Measurements from ENCODE around the gene KEAP1.

Gene KEAP1

GRCh38 chr19:10517760-10518443 lies 14.7 kb upstream of the KEAP1 start:
- H3K9me3 ChIP-seq = no peaks in the 10 kb centered on the region
- H3K36me3 ChIP-seq (replicated peaks) = no peaks in the 10 kb centered on the region
- peaks cover 5% of the 10 kb centered on the region for H3K4me1 ChIP-seq
- in situ Hi-C loops (cut with MboI; ENCODE audit: low sequenced_read_pairs) = no loop called here
- peak overlapping the region; percentile 54 for H3K4me3 ChIP-seq
- H3K27me3 ChIP-seq (ENCODE audit: low read depth) = no peaks in the 10 kb centered on the region; the same call in 1 of the 2 replicates
- peak; percentile 59 to 81 for DNase-seq (ENCODE audit: low spot score in 2 of 2)

GRCh38 chr19:10517361-10517759 lies 14.2 kb upstream of the KEAP1 start, which contains the start of gene S1PR5:
S1PR5 (minus strand) TSS chr19:10517447; CDS start chr19:10515011, 2,436 bp downstream.
- H3K4me1 ChIP-seq = peaks cover 5% of the 10 kb centered on the region
- H3K27me3 ChIP-seq (ENCODE audit: low read depth) = no peaks in the 10 kb centered on the region; the same call in 1 of the 2 replicates
- no peaks in the 10 kb centered on the region for H3K36me3 ChIP-seq (replicated peaks)
- in situ Hi-C loops (cut with MboI; ENCODE audit: low sequenced_read_pairs) = no loop called here
- no peaks in the 10 kb centered on the region for H3K9me3 ChIP-seq
- peak within 1 kb of the TSS; percentile 54 for H3K4me3 ChIP-seq
- peak in 1 of 2 experiments; percentile 77 for DNase-seq (ENCODE audit: low spot score in 2 of 2)

- Histone ChIP-seq H3K4me1 (peaks cover 5% of the 10 kb centered on the region), H3K36me3 (replicated peaks) (no peaks in the 10 kb centered on the region), H3K4me3 (peak overlapping the region; percentile 54), H3K9me3 (no peaks in the 10 kb centered on the region), H3K27me3 (ENCODE audit: low read depth) (no peaks in the 10 kb centered on the region; the same call in 1 of the 2 replicates)
- DNase-seq (ENCODE audit: low spot score in 2 of 2) = peak in 1 of 2 experiments; percentile 29
- in situ Hi-C loops (cut with MboI; ENCODE audit: low sequenced_read_pairs) = no loop called here
These were observed 13.6 kb upstream of the KEAP1 start for GRCh38 chr19:10516671-10517286.

GRCh38 chr19:10516064-10516385 lies 12.9 kb upstream of the KEAP1 start:
- in situ Hi-C loops (cut with MboI; ENCODE audit: low sequenced_read_pairs) = no loop called here
- Histone ChIP-seq H3K4me3 (no peak overlapping the region), H3K27me3 (ENCODE audit: low read depth) (no peaks in the 10 kb centered on the region; the same call in 1 of the 2 replicates), H3K4me1 (peaks cover 5% of the 10 kb centered on the region), H3K9me3 (no peaks in the 10 kb centered on the region), H3K36me3 (replicated peaks) (no peaks in the 10 kb centered on the region)
- no peak for DNase-seq (ENCODE audit: low spot score in 2 of 2)

- no peaks in the 10 kb centered on the region for H3K36me3 ChIP-seq (replicated peaks)
- DNase-seq (ENCODE audit: low spot score in 2 of 2) = no peak
- no peak overlapping the region for H3K4me3 ChIP-seq
- no peaks in the 10 kb centered on the region; the same call in 1 of the 2 replicates for H3K27me3 ChIP-seq (ENCODE audit: low read depth)
- peaks cover 9% of the 10 kb centered on the region for H3K4me1 ChIP-seq
- in situ Hi-C loops (cut with MboI; ENCODE audit: low sequenced_read_pairs) = no loop called here
- no peaks in the 10 kb centered on the region for H3K9me3 ChIP-seq
These were observed 11.3 kb upstream of the KEAP1 start for GRCh38 chr19:10514211-10515145.

- DNase-seq (ENCODE audit: low spot score in 2 of 2) = no peak
- in situ Hi-C loops (cut with MboI; ENCODE audit: low sequenced_read_pairs) = no loop called here
- no peaks in the 10 kb centered on the region for H3K27me3 ChIP-seq (ENCODE audit: low read depth)
- no peaks in the 10 kb centered on the region for H3K36me3 ChIP-seq (replicated peaks)
- H3K4me3 ChIP-seq = no peak overlapping the region
- no peaks in the 10 kb centered on the region for H3K9me3 ChIP-seq
- H3K4me1 ChIP-seq = peaks cover 8% of the 10 kb centered on the region
These were observed 10.1 kb upstream of the KEAP1 start for GRCh38 chr19:10513223-10513622.

- no peaks in the 10 kb centered on the region for H3K9me3 ChIP-seq
- peaks cover 4% of the 10 kb centered on the region; the same call in 1 of the 2 replicates for H3K4me1 ChIP-seq
- no peaks in the 10 kb centered on the region for H3K36me3 ChIP-seq (replicated peaks)
- in situ Hi-C loops (cut with MboI; ENCODE audit: low sequenced_read_pairs) = no loop called here
- H3K4me3 ChIP-seq = no peak overlapping the region
- DNase-seq (ENCODE audit: low spot score in 2 of 2) = peak in 1 of 2 experiments; percentile 70
- H3K27me3 ChIP-seq (ENCODE audit: low read depth) = no peaks in the 10 kb centered on the region
These were observed 7.2 kb upstream of the KEAP1 start for GRCh38 chr19:10510301-10510802.

GRCh38 chr19:10508707-10509106 lies 5.6 kb upstream of the KEAP1 start:
- Histone ChIP-seq H3K36me3 (replicated peaks) (no peaks in the 10 kb centered on the region), H3K4me1 (peaks cover 4% of the 10 kb centered on the region; the same call in 1 of the 2 replicates), H3K27me3 (ENCODE audit: low read depth) (no peaks in the 10 kb centered on the region), H3K9me3 (no peaks in the 10 kb centered on the region), H3K4me3 (no peak overlapping the region)
- DNase-seq (ENCODE audit: low spot score in 2 of 2) = no peak
- in situ Hi-C loops (cut with MboI; ENCODE audit: low sequenced_read_pairs) = no loop called here

GRCh38 chr19:10508036-10508435 lies 4.9 kb upstream of the KEAP1 start:
- H3K9me3 ChIP-seq = no peaks in the 10 kb centered on the region
- H3K36me3 ChIP-seq (replicated peaks) = no peaks in the 10 kb centered on the region
- in situ Hi-C loops (cut with MboI; ENCODE audit: low sequenced_read_pairs) = no loop called here
- DNase-seq (ENCODE audit: low spot score in 2 of 2) = no peak
- peaks cover 4% of the 10 kb centered on the region; the same call in 1 of the 2 replicates for H3K4me1 ChIP-seq
- H3K4me3 ChIP-seq = no peak overlapping the region
- no peaks in the 10 kb centered on the region for H3K27me3 ChIP-seq (ENCODE audit: low read depth)

- in situ Hi-C loops (cut with MboI; ENCODE audit: low sequenced_read_pairs) = no loop called here
- no peak overlapping the region for H3K4me3 ChIP-seq
These were observed 2.5 kb upstream of the KEAP1 start for GRCh38 chr19:10505583-10506229.

GRCh38 chr19:10502524-10503001 lies 593 bp downstream of the KEAP1 start:
- H3K9me3 ChIP-seq = no peaks in the 10 kb centered on the region
- DNase-seq (ENCODE audit: low spot score in 2 of 2) = peak; percentile 87 to 97
- peaks cover 34% of the 10 kb centered on the region for H3K36me3 ChIP-seq (replicated peaks)
- peak overlapping the region; percentile 97 for H3K4me3 ChIP-seq
- H3K4me1 ChIP-seq = peaks cover 11% of the 10 kb centered on the region
- no peaks in the 10 kb centered on the region for H3K27me3 ChIP-seq (ENCODE audit: low read depth)
- in situ Hi-C loops (cut with MboI; ENCODE audit: low sequenced_read_pairs) = no loop called here

More at GRCh38 chr19:10505583-10506229, 2.5 kb upstream of the KEAP1 start:
- DNase-seq (ENCODE audit: low spot score in 2 of 2) = peak; percentile 52 to 91
- H3K36me3 ChIP-seq (replicated peaks) = peaks cover 8% of the 10 kb centered on the region
- peaks cover 14% of the 10 kb centered on the region for H3K4me1 ChIP-seq
- no peaks in the 10 kb centered on the region for H3K27me3 ChIP-seq (ENCODE audit: low read depth)
- no peaks in the 10 kb centered on the region for H3K9me3 ChIP-seq

GRCh38 chr19:10501971-10502523 lies 1.1 kb downstream of the KEAP1 start:
- H3K36me3 ChIP-seq (replicated peaks) = peaks cover 39% of the 10 kb centered on the region
- no peaks in the 10 kb centered on the region for H3K9me3 ChIP-seq
- H3K4me3 ChIP-seq = peak overlapping the region; percentile 97
- in situ Hi-C loops (cut with MboI; ENCODE audit: low sequenced_read_pairs) = no loop called here
- H3K4me1 ChIP-seq = peaks cover 11% of the 10 kb centered on the region
- no peaks in the 10 kb centered on the region for H3K27me3 ChIP-seq (ENCODE audit: low read depth)
- DNase-seq (ENCODE audit: low spot score in 2 of 2) = peak in 1 of 2 experiments; percentile 59

- no peak for DNase-seq (ENCODE audit: low spot score in 2 of 2)
- H3K36me3 ChIP-seq (replicated peaks) = peaks cover 57% of the 10 kb centered on the region
- no peak overlapping the region for H3K4me3 ChIP-seq
- in situ Hi-C loops (cut with MboI; ENCODE audit: low sequenced_read_pairs) = no loop called here
- H3K27me3 ChIP-seq (ENCODE audit: low read depth) = no peaks in the 10 kb centered on the region
- H3K4me1 ChIP-seq = peaks cover 11% of the 10 kb centered on the region
- no peaks in the 10 kb centered on the region for H3K9me3 ChIP-seq
These were observed 2.9 kb downstream of the KEAP1 start for GRCh38 chr19:10500247-10500592.
